NCI-H748 treated with DMSO at 0.1 percent for 48 hours (cell line): ENCODE results near the gene BRPF3.

Experiments used
- DNase-seq: peaks from one replicate; lab custom pipeline; 2025; lab: John Stamatoyannopoulos, UW

The BRPF3 gene

DNA sequence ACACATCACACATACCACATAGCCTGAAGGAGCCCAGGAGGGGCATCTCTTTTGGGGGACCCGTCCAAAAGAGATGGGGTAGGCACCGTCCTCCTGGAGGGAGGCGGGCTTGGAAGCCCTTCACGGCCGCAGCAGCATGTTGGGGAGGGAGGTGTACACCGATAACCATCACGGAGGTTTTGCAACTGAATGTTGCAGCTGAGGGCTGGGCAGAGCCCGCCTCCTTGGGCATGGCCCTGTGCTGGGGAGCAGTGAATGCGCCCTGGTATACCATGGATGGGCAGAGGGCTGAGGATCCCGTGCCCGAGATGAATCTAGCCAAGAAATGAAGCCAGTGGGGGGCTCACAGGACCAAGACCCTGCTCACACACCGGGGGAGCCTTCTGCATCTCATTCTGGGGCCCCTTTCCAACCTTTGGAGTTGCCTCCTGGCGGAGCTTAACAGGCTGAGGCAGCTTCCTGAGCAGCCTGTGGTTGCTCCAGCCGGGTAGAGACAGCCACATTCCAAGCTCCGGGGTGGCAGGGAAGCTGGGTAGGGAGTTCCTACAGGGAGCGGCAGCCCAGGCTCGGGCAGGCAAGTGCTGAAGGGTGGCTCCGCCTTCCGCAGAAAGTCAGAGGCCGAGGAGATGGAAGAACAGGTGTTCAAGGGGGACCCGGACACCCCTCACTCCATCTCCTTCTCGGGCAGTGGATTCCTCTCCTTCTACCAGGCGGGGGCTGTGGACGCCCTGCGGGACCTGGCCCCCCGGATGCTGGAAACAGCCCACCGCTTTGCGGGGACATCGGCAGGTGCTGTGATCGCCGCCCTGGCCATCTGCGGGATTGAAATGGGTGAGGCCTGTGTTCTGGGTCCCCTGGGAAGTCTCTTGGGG, 73.5 kb downstream of the BRPF3 start, which contains the start of gene PNPLA1:
TSS of gene PNPLA1 (plus strand) at position 227 of the 872 bp plus-strand sequence. CDS start at position 627, 400 bp downstream.
- DNase-seq: no peak

DNA sequence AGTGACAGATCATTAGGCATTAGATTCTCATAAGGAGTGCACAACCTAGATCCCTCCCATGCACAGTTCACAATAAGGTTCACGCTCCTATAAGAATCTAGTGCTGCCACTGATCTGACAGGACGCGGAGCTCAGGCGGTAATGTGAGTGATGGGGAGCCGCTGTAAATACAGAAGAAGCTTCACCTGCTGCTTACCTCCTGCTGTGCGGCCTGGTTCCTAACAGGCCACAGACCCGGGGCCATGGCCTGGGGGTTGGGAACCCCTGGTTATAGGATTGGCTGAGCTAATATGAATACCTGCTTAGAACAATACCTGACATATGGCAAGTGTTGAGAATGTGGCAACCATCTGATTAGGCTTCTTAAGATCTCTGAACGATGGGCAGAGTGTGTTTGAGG, 75.7 kb downstream of the BRPF3 start:
- no peak for DNase-seq

DNA sequence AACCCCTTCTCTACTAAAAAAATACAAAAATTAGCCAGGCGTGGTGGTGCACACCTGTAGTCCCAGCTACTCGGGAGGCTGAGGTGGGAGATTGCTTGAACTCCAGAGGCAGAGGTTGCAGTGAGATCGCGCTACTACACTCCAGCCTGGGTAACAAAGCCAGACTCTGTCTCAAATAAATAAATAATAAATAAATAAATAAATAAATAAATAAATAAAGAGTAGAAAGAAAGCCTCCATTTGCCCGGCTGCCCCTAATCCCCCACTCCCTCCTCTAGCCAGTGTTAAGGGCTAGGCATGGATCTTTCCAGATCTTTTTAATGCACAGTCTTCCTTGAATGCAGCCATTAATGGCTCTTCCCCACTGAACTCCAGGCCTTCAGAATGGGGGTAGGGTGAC, 76.5 kb downstream of the BRPF3 start:
- DNase-seq: no peak

DNA sequence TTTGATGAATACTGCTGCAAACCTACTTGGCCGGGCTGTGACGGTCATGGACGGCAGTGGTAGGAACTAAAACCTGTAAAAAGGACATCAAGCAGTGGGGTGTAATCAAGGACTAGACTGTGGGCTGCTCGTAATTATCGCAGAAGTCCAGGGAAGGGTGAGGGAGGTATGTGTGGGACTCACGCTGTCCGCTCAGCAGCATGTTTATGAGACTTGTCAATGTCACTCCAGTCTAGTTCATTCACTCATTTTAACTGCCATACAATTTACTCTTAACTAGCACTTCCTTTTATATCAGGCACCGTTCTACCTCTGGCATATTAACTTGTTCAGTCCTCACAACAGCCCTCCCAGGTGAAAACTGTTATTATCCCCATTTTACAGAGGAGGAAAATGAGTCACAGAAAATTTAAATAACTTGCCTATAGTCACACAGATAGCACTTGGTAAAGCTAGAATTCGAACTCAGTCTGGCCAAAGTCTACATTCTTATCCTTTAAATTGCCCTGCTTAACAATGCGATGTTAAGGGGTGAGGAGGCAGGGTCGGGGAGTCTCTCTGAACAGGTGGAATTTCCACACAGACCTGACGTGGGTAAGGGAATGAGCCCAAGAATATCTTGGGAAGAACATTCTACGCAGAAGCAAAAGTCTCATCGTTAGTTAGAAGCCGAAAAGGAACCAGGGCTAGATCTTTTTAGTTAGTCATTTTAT, 77.4 kb downstream of the BRPF3 start:
- no peak for DNase-seq

DNA sequence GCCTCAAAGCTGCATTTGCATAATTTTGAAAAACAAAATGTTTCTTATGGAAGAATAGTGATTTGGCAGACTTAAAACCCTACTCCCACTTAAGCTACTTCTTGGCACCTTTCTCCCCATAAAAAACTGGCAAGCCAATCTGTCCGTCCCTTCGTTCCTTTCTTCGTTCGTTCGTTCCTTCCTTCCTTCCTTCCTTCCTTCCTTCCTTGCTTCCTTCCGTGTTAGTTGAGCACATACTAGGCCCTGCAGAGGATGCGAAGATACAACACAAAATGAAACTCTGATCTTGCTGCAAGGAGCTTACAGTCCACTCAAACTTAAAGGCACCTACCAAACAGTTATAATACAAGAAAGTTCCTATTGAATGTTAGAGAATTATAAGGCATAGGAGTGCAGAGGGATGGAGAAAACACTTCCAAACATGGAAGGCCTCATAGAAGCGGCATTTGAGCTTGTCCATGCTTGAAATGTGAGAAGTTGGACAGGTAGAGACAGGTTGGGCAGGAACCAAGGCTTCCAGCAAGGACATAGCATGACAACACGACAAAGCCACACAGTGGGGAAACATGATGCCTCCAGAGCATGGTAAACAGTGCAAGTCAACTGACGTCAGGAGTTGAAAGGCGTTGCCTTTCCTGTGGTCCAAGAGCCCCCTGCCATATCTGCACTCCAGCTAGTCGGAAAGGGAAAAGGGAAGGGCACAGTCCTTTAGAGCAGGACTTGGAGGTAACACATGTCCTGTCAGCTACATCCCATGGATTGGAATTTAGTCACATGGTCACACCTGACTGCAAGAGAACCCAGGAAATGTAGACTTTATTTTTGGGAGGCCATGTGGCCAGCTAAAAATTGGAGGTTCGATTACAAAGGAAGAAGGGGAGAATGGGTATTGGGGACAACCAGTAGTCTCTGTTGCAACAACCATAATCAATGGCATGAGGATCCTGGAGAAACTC, 80.3 kb downstream of the BRPF3 start:
- DNase-seq: no peak

DNA sequence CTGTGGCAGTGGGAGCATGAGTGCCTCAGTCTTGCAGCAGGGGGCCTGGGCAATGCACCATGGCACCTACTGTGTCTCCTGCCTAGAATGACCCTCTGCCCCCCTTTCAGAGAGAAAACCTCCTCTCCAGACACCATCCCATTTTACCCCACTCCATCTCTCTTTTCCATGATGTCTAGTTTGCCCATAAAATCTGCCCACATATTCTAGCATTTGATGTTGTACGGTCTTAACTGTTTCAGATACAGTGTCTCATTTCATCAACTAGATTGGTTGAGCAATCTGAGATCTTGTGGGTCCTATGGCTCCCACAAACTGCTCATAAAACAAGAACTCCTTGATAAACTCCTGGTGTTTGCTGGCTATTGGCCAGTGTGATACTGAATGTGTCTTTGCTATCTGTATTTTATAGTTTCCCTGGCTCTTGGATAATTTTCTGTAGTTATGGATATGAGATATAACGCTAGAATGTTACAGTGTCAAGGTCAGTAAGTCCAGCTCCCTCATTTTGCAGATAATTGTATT, 81.5 kb downstream of the BRPF3 start:
- no peak for DNase-seq

DNA sequence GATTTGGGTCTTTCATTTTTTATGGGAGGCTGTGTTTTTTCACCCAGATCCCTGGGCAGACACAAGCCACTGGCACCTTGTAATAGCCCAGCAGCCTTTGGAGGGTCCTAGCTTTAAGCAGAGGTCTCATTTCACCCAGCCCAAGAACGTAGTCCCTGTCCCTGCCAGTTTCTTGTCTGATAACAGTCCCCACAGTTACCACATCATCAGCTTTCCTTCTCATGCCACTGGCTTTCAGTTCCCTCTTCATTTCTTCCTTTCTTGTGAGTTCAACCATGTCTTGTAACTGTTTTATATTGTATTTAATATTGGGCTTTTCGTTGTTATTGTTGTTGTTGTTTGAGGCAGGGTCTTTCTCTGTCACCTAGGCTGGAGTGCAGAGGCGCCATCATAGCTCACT, 83.9 kb downstream of the BRPF3 start:
- DNase-seq: no peak

DNA sequence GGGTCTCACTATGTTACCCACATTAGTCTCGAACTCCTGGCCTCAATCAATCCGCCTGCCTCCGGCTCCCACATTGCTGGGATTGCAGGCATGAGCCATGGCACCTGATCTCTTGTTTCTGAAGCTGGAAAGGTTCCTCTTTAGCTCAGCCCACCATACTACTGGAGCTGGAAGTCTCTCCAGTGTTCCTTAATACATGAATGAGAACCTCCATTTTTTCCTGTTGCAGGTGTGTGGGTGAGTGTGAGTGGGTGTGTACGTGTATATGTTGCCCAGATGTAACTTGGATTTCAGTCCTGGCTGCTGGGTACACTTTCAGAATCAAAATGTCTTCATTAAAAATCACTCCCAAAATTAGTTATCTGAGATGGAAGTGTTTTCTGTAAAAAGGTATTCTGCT, 84.4 kb downstream of the BRPF3 start:
- no peak for DNase-seq
